Spleen (tissue), 11 donors: ENCODE results near the gene AVP. TPM values are rescaled to one million over a fixed set of nuclear protein-coding genes. Genes with fewer than 3 reads are reported as not detected.
"Not testable (repeated sequence)": the region's sequence is repeated elsewhere in the genome, so short reads cannot be mapped to it uniquely, and the experiment has no call there.

Experiments used
- DNase-seq: peaks from one replicate; pipeline ENCODE4 v3.0.0-alpha.2; 2020
- H3K27ac ChIP-seq, 8 donors: fragments of 200-600 bp; sonication (generic) in 7 of 8; 1 replicate in 4 of 8; 2 replicates in 4 of 8; pipeline versions ENCODE4 v1.5.0 to v1.8.0; 2016 to 2021; ENCODE audit warnings: inconsistent platforms in 4 of 8, mild to moderate bottlenecking in 4 of 8, moderate library complexity in 1 of 8
- H3K27me3 ChIP-seq, 7 donors: fragments of 200-600 bp; sonication (generic) in 6 of 7; replicated peaks in 1 of 7; 1 replicate in 4 of 7; 2 replicates in 3 of 7; pipeline versions ENCODE4 v1.5.0 to v1.8.0; 2016 to 2021; ENCODE audit warnings: inconsistent platforms in 3 of 7, mild to moderate bottlenecking in 1 of 7
- H3K36me3 ChIP-seq, 6 donors: fragments of 200-600 bp; sonication (generic) in 5 of 6; 1 replicate in 4 of 6; 2 replicates in 2 of 6; pipeline versions ENCODE4 v1.5.0 to v1.8.0; 2016 to 2021; ENCODE audit warnings: inconsistent platforms in 2 of 6
- H3K4me1 ChIP-seq, 6 donors: fragments of 200-600 bp; sonication (generic) in 5 of 6; 1 replicate in 3 of 6; 2 replicates in 3 of 6; pipeline versions ENCODE4 v1.5.0 to v1.8.0; 2016 to 2021; ENCODE audit warnings: inconsistent platforms in 3 of 6
- H3K4me3 ChIP-seq, 8 donors: fragments of 200-600 bp; sonication (generic) in 7 of 8; 1 replicate in 4 of 8; 2 replicates in 4 of 8; pipeline versions ENCODE4 v1.5.0 to v1.8.0; 2016 to 2021; ENCODE audit warnings: inconsistent platforms in 4 of 8, mild to moderate bottlenecking in 4 of 8, moderate library complexity in 2 of 8
- H3K9me3 ChIP-seq, 8 donors: fragments of 200-600 bp; sonication (generic) in 7 of 8; 1 replicate in 4 of 8; 2 replicates in 4 of 8; pipeline versions ENCODE4 v1.5.0 to v1.8.0; 2016 to 2021; ENCODE audit warnings: inconsistent platforms in 4 of 8
- CTCF ChIP-seq, 11 experiments: fragments of 200-600 bp in 7 of 11; fragments of 450-650 bp in 4 of 11; sonication (generic) in 4 of 11; IDR thresholded peaks in 8 of 11; conservative IDR thresholded peaks in 3 of 11; 1 replicate in 7 of 11; 2 replicates in 4 of 11; pipeline versions ENCODE4 v1.4.0 to v1.8.0; 2016 to 2021; ENCODE audit warnings: antibody characterized with exemption in 11 of 11, inconsistent platforms in 4 of 11, mild to moderate bottlenecking in 1 of 11
- POLR2A ChIP-seq, 3 donors: fragments of 450-650 bp; IDR thresholded peaks; one replicate each; pipeline ENCODE4 v1.5.1; 2017; ENCODE audit warnings: antibody characterized with exemption in 3 of 3, mild to moderate bottlenecking in 1 of 3
- POLR2AphosphoS5 ChIP-seq, 3 donors: sonication (generic); formaldehyde crosslinking; IDR thresholded peaks; one replicate each; pipeline ENCODE4 v1.5.1; 2017; ENCODE audit warnings: antibody characterized with exemption in 3 of 3
- WGBS, 5 donors: extraction: QIAGEN DNeasy Blood & Tissue Kit in 3 of 5; methylation state at CpG; one replicate each; pipeline versions ENCODE4 v1.1.5 to v1.1.7; 2013 to 2018; 5-methylcytosine and 5-hydroxymethylcytosine counted together
- intact Hi-C: fragments of 100-400 bp; cut with DNase I; formaldehyde crosslinking; loops from one replicate; pipeline ENCODE4 v1.15.0; 2023; ENCODE audit warnings: low total_unique reads
- polyA plus RNA-seq, 3 donors: library from polyadenylated mRNA; stranded (reverse); fragments of 200-250 nt; gene quantifications; one replicate each; pipeline ENCODE4 v1.2.1, GENCODE V29; 2013
- total RNA-seq, 7 donors: library from RNA; depleted of rRNA in 3 of 7; stranded (reverse); fragments of >200 nt in 3 of 7; fragmentation: NEBNext Ultra II Directional in 4 of 7; extraction: Animal tissue kit (Norgen Biotek cat#: 25700) in 4 of 7; gene quantifications; one replicate each; pipeline versions ENCODE4 v1.1.0 to v1.2.1, GENCODE V29; 2016 to 2021
- donor health status: healthy with polysubstance abuse.
- donor health status: DM: no; HTN: no; CAD: no; lungs with moderate emphysema.
- donor health status: DM: no; HTN: no; CAD: no.
- donor health status: Bipolar disorder and iron deficiency.
- donor health status: healthy.
- donor health status: DM: no; HTN: no; CAD: no.
- donor health status: DM: yes; HTN: yes; CAD: no.

Gene AVP
- total and polyA plus RNA-seq, 10 donors = 2.2 TPM; not detected in 9

DNA sequence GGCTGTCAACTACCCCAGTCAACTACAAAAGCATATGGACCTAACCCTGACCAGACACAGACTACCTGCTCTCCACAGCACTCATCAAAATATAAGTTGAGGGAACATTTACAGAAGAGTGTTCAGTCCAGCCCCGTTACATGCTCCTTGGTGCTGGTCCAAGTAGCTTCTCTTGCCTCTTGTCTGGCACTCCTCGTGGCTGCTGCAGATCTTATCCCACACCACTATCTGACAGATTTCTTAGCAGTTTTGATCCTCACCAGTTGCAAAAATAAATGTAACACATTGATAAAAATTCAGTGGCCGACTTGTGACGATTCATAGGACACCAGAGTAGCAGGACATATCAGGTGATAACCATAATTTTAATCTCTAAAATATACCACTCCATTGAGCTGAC lies 44.6 kb upstream of the AVP start:
- WGBS, 5 donors = 89 to 95% (median 92%) methylated on average over 4 of the region's 4 CpGs
- Histone ChIP-seq H3K4me1 (no peaks in the 10 kb centered on the region), H3K9me3 (peaks cover 0 to 17% (median 5%) of the 10 kb centered on the region in 8 donors), H3K4me3 (no peak overlapping the region), H3K27ac (no peak overlapping the region), H3K27me3 (no peaks in the 10 kb centered on the region), H3K36me3 (peaks cover 0 to 20% (median 0%) of the 10 kb centered on the region in 6 donors)
- DNase-seq = no peak
- TF ChIP-seq POLR2AphosphoS5 (IDR thresholded peaks at IDR 0.05) = no peak
- TF ChIP-seq POLR2A (IDR thresholded peaks at IDR 0.05) = no peak
- TF ChIP-seq CTCF (IDR thresholded peaks at IDR 0.05 in 8 of 11, conservative IDR thresholded peaks at IDR 0.05 in 3 of 11) = no peak
- intact Hi-C loops = no loop called here

DNA sequence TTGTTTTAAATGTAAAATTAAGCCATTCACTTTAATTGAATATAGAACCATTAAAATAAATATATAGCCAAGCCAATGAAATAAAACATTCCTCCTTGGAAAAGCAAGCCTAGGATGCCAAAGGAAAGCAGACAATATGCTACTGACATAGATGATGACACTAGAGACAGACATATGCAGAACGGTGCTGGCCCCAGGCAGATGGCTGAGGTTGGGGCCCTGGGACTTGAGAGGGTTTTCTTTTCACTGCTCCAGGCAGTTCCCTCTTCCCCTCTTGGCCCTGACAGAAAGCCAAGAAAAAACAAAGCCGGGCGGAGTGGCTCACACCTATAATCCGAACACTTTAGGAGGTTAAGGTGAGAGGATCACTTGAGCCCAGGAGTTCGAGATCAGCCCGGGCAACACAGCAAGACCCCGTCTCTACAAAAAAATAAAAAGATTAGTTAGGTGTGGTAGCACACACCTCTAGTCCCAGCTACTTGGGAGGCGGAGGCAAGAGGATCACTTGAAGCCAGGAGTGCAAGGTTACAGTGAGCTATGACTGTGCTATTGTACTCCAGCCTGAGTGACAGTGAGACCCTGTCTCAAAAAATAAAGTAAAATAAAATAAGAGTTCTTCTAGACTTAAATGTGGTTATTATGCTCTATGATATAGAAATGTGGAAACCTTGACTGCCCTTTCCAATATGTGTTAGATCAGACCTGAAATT lies 43.9 kb upstream of the AVP start:
- Histone ChIP-seq H3K9me3 (peaks cover 0 to 23% (median 5%) of the 10 kb centered on the region in 8 donors), H3K36me3 (peaks cover 0 to 22% (median 0%) of the 10 kb centered on the region in 6 donors), H3K4me1 (peaks cover 0 to 6% (median 0%) of the 10 kb centered on the region in 6 donors), H3K4me3 (no peak overlapping the region), H3K27me3 (no peaks in the 10 kb centered on the region), H3K27ac (no peak overlapping the region)
- DNase-seq = no peak
- no peak for TF ChIP-seq POLR2A (IDR thresholded peaks at IDR 0.05)
- TF ChIP-seq POLR2AphosphoS5 (IDR thresholded peaks at IDR 0.05) = no peak
- TF ChIP-seq CTCF (IDR thresholded peaks at IDR 0.05 in 8 of 11, conservative IDR thresholded peaks at IDR 0.05 in 3 of 11) = no peak
- intact Hi-C loops = no loop called here
- 78 to 90% (median 85%) methylated on average over 8 of the region's 8 CpGs for WGBS, 5 donors

- WGBS, 5 donors = 85 to 93% (median 87%) methylated on average over 1 of the region's 1 CpG
- H3K4me1 ChIP-seq = peaks cover 0 to 19% (median 0%) of the 10 kb centered on the region in 6 donors
- H3K4me3 ChIP-seq = no peak overlapping the region
- no peak for DNase-seq
- TF ChIP-seq POLR2A (IDR thresholded peaks at IDR 0.05) (no peak), POLR2AphosphoS5 (IDR thresholded peaks at IDR 0.05) (no peak), CTCF (IDR thresholded peaks at IDR 0.05 in 8 of 11, conservative IDR thresholded peaks at IDR 0.05 in 3 of 11) (no peak)
- H3K27ac ChIP-seq = no peak overlapping the region
- peaks cover 0 to 40% (median 11%) of the 10 kb centered on the region in 6 donors for H3K36me3 ChIP-seq
- intact Hi-C loops = no loop called here
- no peaks in the 10 kb centered on the region for H3K27me3 ChIP-seq
- peaks cover 0 to 34% (median 12%) of the 10 kb centered on the region in 8 donors for H3K9me3 ChIP-seq
These were observed 42.0 kb upstream of the AVP start for GRCh38 chr20:3126527-3126859.

DNA sequence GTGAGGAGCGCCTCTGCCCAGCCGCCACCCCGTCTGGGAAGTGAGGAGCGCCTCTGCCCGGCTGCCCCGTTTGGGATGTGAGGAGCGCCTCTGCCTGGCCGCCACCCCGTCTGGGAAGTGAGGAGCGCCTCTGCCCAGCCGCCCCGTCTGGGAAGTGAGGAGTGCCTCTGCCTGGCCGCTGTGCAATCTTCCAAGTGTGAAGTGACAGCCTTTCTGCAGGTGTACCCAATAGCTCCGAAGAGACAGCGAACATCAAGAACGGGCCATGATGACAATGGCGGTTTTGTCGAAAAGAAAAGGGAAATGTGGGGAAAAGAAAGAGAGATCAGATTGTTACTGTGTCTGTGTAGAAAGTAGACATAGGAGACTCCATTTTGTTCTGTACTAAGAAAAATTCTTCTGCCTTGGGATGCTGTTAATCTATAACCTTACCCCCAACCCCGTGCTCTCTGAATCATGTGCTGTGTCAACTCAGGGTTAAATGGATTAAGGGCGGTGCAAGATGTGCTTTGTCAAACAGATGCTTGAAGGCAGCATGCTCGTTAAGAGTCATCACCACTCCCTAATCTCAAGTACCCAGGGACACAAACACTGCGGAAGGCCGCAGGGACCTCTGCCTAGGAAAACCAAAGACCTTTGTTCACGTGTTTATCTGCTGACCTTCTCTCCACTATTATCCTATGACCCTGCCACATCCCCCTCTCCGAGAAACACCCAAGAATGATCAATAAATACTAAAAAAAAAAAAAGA lies 41.4 kb upstream of the AVP start:
- DNase-seq = not testable (repeated sequence)
- WGBS, 5 donors = 84 to 95% (median 88%) methylated on average over 23 to 25 of the region's 25 CpGs

DNA sequence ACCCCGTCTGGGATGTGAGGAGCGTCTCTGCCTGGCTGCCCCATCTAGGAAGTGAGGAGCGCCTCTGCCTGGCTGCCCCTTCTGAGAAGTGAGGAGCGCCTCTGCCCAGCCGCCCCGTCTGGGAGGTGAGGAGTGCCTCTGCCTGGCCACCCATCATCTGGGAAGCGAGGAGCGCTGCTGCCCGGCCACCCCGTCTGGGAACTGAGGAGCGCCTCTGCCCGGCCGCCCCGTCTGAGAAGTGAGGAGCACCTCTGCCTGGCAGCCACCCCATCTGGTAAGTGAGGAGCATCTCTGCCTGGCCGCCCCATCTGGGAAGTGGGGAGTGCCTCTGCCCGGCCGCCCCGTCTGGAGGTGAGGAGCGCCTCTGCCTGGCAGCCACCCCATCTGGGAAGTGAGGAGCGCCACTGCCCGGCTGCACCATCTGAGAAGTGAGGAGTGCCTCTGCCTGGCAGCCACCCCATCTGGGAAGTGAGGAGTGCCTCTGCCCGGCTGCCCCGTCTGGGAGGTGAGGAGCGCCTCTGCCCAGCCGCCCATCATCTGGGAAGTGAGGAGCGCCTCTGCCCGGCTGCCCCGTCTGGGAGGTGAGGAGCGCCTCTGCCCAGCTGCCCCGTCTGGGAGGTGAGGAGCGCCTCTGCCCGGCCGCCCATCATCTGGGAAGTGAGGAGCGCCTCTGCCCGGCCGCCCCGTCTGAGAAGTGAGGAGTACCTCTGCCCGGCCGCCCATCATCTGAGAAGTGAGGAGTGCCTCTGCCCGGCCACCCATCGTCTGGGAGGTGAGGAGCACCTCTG lies 40.4 kb upstream of the AVP start:
- H3K4me3 ChIP-seq, intact Hi-C loops, H3K27ac ChIP-seq, H3K27me3 ChIP-seq, DNase-seq: not testable (repeated sequence)
- H3K36me3 ChIP-seq = peaks cover 0 to 55% (median 19%) of the 10 kb centered on the region in 6 donors
- peaks cover 0 to 34% (median 12%) of the 10 kb centered on the region in 8 donors for H3K9me3 ChIP-seq
- peaks cover 0 to 30% (median 5%) of the 10 kb centered on the region in 6 donors for H3K4me1 ChIP-seq
- 92 to 98% (median 98%) methylated on average over 27 to 41 of the region's 41 CpGs for WGBS, 5 donors

More for the DNA sequence above, 41.4 kb upstream of the AVP start:
- H3K27ac ChIP-seq, H3K27me3 ChIP-seq, intact Hi-C loops, H3K4me3 ChIP-seq: not testable (repeated sequence)
- Histone ChIP-seq H3K36me3 (peaks cover 0 to 46% (median 16%) of the 10 kb centered on the region in 6 donors), H3K4me1 (peaks cover 0 to 25% (median 4%) of the 10 kb centered on the region in 6 donors), H3K9me3 (peaks cover 0 to 34% (median 12%) of the 10 kb centered on the region in 8 donors)
